Urothelium cell line (cell line): ENCODE measurements around the gene APOO.
"Not testable (repeated sequence)": the region's sequence is repeated elsewhere in the genome, so short reads cannot be mapped to it uniquely, and the experiment has no call there.

Source experiments
- DNase-seq: peaks from one replicate; pipeline ENCODE4 v3.0.0; 2011; ENCODE audit warnings: low spot score, mixed read lengths
- FAIRE-seq: peaks from 2 replicates; lab custom pipeline; 2011; peaks lifted over from hg19 to GRCh38; lab: Jason Lieb, UNC

Gene APOO

GRCh38 chrX:23864742-23865326 is 42.9 kb downstream of the APOO start:
- FAIRE-seq (no peak), DNase-seq (no peak)

- not testable (repeated sequence) for FAIRE-seq, DNase-seq
Measured at GRCh38 chrX:23861952-23862351, 45.8 kb downstream of the APOO start.

- FAIRE-seq (no peak), DNase-seq (no peak)
Measured at GRCh38 chrX:23861215-23861896, 46.4 kb downstream of the APOO start.

GRCh38 chrX:23859238-23859637 is 48.5 kb downstream of the APOO start:
- FAIRE-seq, DNase-seq: not testable (repeated sequence)

DNA sequence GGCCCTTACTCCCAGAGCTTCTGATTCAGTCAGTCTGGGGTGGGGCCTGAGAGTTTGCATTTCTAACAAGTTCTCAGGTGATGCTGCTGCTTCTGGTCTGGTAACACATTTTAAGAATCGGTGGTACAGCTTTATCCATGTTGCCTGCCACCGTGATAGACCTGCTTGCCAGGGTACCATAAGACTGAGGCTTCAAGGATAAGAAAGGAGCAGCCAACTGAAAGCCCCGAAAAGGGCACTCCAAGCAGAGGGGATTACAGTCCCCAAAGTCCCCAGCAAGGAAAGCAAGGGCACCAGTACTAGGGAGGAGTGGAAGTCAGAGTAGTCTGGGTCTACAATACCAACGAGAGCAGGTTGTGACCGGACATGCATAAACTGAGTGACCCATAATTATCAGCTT is 49.8 kb downstream of the APOO start:
- DNase-seq, result no peak
- no peak for FAIRE-seq

DNA sequence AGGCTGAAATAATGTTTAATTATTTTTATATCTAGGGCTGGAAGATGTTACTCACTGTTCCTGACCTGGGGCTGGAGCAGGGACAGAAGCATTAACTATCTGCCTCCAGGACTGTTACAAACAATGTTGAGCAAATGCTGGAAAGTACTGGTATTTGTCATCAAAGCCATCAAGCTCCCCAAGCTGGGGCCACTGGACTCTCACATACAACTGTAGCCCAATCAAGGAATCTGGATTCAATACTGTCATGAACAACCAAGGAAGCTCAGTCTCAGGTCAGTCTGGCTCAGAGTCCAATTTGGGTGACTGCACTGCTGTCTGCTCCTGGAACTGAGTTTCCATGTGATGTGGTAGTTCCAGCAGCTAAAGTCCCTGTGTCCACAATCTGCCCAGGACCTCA is 50.4 kb downstream of the APOO start:
- DNase-seq, result no peak
- FAIRE-seq, result no peak

- no peak for FAIRE-seq
Measured at GRCh38 chrX:23855569-23855968, 52.2 kb downstream of the APOO start.

DNA sequence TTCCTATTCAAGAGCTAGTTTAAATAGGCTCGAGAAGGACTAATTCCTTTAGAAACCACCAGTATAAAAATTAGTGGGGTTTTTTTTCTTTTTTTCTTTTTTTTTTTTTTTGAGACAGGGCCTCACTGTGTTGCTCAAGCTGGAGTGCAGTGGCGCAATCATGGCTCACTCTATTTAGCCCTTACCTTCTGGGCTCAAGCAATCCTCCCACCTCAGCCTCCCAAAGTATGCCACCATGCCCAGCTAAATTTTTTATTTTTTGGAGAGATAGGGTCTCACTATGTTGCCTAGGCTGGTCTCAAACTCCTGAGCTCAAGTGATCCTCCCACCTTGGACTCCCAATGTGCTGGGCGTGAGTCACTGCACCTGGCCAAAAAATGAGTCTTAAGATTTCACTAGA is 52.8 kb downstream of the APOO start:
- FAIRE-seq (no peak), DNase-seq (no peak)

More at GRCh38 chrX:23855569-23855968, 52.2 kb downstream of the APOO start:
- no peak for DNase-seq

DNA sequence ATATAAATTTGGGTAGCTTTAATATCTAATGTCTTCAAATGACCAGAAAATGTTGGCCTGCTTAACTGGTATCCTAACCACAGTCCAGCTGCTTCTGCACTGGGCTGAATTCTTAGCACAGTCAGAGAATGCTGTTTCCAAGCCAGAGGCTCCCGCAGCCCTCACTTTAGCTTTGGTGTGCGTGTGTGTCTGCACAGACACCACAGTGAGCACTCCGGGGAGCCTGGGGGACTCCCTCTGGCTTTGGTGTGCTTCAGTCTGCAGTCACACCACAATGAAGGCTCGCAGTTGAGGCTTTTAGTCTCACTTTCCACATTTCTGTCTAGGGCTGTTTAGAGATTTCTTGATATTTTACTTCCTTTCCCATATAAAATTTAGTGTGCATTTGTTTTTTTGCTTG is 53.6 kb downstream of the APOO start:
- FAIRE-seq, result no peak
- DNase-seq, result no peak

DNA sequence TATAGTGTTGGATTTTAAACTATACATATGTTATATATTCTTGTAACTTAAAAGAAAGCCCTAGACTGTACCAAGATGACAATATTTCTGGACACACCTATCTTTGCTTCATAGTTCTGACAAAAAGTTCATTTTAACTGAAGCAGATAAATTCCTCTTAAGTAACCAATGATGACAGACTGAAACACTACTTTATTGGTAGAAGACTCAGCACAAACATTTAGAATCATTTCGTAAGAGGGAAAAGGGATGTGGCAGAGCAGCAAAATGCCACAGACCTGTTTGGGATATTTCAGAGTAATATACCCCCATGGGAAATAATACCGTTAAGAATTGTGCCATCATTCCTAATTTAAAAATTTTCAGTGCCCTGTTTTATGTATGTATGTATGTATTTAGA is 56.2 kb downstream of the APOO start:
- DNase-seq, result no peak
- no peak for FAIRE-seq

- no peak for FAIRE-seq
- DNase-seq, result no peak
Measured at GRCh38 chrX:23849241-23849640, 58.5 kb downstream of the APOO start.

- DNase-seq (no peak), FAIRE-seq (no peak)
Measured at GRCh38 chrX:23845351-23845817, 62.4 kb downstream of the APOO start.

- FAIRE-seq (no peak), DNase-seq (no peak)
Measured at GRCh38 chrX:23844502-23845138, 63.1 kb downstream of the APOO start.

DNA sequence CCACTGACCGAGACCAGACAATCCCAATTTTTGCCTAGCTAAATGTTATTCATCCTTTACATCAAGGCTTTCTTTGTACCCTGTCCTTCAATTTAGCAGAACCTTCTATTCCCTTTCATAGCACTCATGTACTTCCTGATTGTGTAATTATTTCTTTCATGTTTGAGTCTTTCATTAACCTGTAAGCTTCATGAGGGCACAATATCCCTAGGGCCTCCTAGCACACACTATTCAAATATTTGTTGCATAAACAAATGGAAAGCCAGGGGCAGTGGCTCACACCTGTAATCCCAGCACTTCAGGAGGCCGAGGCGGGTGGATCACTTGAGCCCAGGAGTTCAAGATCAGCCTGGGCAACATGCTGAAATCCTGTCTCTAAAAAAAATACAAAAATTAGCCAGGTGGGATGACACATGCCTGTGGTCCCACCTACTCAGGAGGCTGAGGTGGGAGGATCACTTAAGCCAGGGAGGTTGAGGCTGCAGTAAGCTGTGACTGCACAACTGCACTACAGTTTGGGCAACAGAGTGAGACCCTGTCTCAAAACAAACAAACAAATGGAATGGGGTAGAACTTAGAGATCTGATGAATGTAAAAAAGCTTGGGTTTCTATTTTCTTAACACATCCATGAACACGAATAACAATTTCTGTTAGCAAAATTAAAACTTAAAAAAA is 65.8 kb downstream of the APOO start:
- DNase-seq (no peak), FAIRE-seq (no peak)

DNA sequence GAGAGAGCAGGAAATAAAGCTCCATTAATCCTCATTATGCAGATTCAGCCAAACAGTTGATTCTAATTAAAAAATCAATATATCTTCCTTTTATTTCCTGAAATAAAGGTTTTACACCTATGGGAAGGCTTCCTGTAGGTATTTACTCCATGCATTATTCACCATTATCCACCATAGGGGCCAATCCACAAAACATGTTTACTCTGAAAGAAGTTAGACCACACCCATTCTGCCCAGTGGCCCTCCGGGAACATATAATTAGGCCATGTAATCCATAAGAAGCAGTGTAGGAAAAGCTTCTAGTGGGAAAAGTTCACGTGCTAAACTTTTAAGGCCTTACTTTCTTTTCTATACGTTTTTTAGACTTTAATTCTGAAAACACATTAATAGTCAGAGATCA is 67.1 kb downstream of the APOO start:
- DNase-seq, result no peak
- no peak for FAIRE-seq

DNA sequence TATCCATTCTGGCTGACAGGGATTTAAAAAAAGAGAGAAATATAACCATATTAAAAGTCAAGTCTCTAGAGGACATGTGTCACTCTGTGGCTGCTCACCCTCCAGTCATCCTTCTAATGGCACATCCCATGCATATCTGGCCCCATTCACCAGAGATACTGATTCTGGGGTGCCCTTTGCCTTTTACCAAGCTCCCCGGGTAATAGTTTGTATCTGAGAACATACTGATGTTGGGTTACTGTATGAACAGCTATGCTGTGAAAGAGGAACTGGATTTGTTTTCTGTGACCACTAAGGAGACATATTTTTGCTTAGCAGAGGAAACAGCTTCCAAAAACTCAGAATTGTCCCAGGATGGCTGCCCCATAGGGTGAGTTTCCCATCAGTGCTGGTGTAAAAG is 68.8 kb downstream of the APOO start:
- no peak for DNase-seq
- FAIRE-seq, result no peak

GRCh38 chrX:23832721-23833120 is 75.0 kb downstream of the APOO start:
- no peak for FAIRE-seq
- DNase-seq, result no peak

DNA sequence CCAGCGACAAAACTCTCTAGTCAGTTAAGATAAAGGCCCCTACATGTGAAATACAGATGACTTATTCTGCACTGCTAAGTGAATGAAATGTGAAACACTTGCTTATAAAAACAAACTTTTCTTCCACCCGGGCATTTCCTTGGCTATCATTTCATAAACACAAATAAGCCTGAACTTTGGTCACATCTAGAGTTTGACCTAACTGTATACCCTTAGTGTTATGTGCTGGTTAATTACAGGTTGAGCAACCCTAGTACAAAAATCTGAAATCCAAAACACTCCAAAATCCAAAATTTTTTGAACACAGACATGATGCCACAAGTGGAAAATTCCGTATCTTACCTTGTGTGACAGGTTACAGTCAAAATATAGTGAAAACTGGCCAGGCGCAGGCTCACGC is 78.9 kb downstream of the APOO start:
- no peak for FAIRE-seq

GRCh38 chrX:23826653-23827052 is 81.1 kb downstream of the APOO start:
- DNase-seq (no peak), FAIRE-seq (no peak)

More for the DNA sequence above, 78.9 kb downstream of the APOO start:
- no peak for DNase-seq

DNA sequence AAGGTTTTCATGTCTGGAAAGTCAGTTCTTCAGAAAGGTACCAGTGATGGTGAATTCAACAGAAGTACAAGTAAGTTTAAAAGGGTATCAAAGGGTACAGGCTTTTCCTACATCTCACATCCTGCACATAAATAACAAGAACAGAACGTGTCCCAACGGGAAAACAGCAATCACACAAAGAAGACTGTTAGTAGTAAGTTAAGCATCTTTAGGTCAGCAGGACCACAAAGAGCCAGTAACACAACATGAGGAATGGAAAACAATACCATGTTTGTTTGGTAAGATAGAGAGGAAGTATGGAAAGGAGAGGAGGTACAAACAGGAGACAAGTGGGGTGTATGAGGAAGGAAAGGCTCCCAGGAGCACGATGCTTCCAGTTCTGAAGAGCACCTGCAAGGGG is 81.5 kb downstream of the APOO start:
- FAIRE-seq (no peak), DNase-seq (no peak)

DNA sequence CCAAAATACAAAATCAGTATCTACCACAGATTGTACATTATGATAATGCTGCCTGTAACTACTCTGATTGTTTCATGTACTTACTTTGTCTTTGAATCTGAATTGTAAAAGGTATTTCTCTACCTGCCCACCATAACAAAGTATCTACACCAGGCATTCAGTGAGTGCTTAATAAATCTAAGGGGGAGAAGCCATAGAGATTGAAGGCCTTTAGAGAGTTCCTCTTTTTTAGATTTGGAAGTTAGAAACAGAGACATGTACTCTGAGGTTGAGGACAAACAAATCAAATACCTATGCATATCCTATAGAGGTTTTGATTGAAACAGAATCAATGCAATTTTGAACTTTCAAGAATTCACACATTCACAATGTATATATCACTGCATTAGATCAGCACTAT is 82.1 kb downstream of the APOO start:
- FAIRE-seq, result no peak
- DNase-seq, result no peak

GRCh38 chrX:23822841-23823240 is 84.9 kb downstream of the APOO start:
- FAIRE-seq, result no peak
- DNase-seq, result no peak
